MM.1S (cell line): ENCODE results near the gene RSU1.

ENCODE experiments used
- DNase-seq: peaks from one replicate; pipeline ENCODE4 v3.0.0-alpha.2; 2015
- H2AFZ ChIP-seq: fragments of 300-600 bp; sonication (generic); 2 replicates; pipeline ENCODE4 v1.6.0; 2016; ENCODE audit warnings: antibody characterized with exemption, low read length
- H3F3A ChIP-seq: fragments of 300-600 bp; sonication (generic); 2 replicates; pipeline ENCODE4 v1.6.1; 2016; ENCODE audit warnings: mild to moderate bottlenecking, antibody characterized with exemption, low read length, moderate library complexity, mixed read lengths; ENCODE audit not compliant: insufficient read depth
- H3K27ac ChIP-seq: fragments of 300-600 bp; sonication (generic); 2 replicates; pipeline ENCODE4 v1.5.1; 2016; ENCODE audit warnings: mild to moderate bottlenecking, low read length
- H3K27me3 ChIP-seq: fragments of 300-600 bp; sonication (generic); replicated peaks from 2 replicates; pipeline ENCODE4 v1.6.0; 2016; ENCODE audit warnings: low read length; ENCODE audit not compliant: insufficient read depth
- H3K36me3 ChIP-seq: fragments of 300-600 bp; sonication (generic); replicated peaks from 2 replicates; pipeline ENCODE4 v1.6.1; 2016; ENCODE audit warnings: mild to moderate bottlenecking, low read length, mixed read lengths; ENCODE audit not compliant: insufficient read depth
- H3K4me1 ChIP-seq: fragments of 300-600 bp; sonication (generic); 2 replicates; pipeline ENCODE4 v1.6.1; 2016; ENCODE audit warnings: low read length, mixed read lengths
- H3K4me2 ChIP-seq: fragments of 300-600 bp; sonication (generic); 2 replicates; pipeline ENCODE4 v1.6.0; 2016; ENCODE audit warnings: low read depth, low read length
- H3K4me3 ChIP-seq: fragments of 300-600 bp; sonication (generic); 2 replicates; pipeline ENCODE4 v1.5.1; 2016; ENCODE audit warnings: low read length, mixed read lengths
- H3K79me2 ChIP-seq: fragments of 300-600 bp; sonication (generic); 2 replicates; pipeline ENCODE4 v1.6.1; 2016; ENCODE audit warnings: mixed run types, low read length, mixed read lengths
- H3K9ac ChIP-seq: fragments of 300-600 bp; sonication (generic); 2 replicates; pipeline ENCODE4 v1.6.1; 2016; ENCODE audit warnings: low read length, mixed read lengths
- H3K9me2 ChIP-seq: fragments of 300-600 bp; sonication (generic); replicated peaks from 2 replicates; pipeline ENCODE4 v1.6.1; 2016; ENCODE audit warnings: mild to moderate bottlenecking, low read length, mixed read lengths; ENCODE audit not compliant: insufficient read depth
- H3K9me3 ChIP-seq: fragments of 300-600 bp; sonication (generic); replicated peaks from 2 replicates; pipeline ENCODE4 v1.6.1; 2016; ENCODE audit warnings: mild to moderate bottlenecking, low read length, mixed read lengths; ENCODE audit not compliant: insufficient read depth
- H4K20me1 ChIP-seq: fragments of 300-600 bp; sonication (generic); 2 replicates; pipeline ENCODE4 v1.6.1; 2016; ENCODE audit warnings: mild to moderate bottlenecking, low read length, moderate library complexity, mixed read lengths; ENCODE audit not compliant: insufficient read depth
- EZH2 ChIP-seq: fragments of 300-600 bp; sonication (generic); optimal IDR thresholded peaks from 2 replicates; pipeline ENCODE3; 2017; ENCODE audit warnings: low read depth, mild to moderate bottlenecking, antibody characterized with exemption, low read length, mixed read lengths
- EZH2phosphoT487 ChIP-seq: fragments of 300-600 bp; sonication (generic); IDR thresholded peaks from 2 replicates; pipeline ENCODE4 v1.6.1; 2018; ENCODE audit warnings: antibody characterized with exemption, low read length
- TF ChIP-seq, protein P1 (sequence below): fragments of 300-600 bp; sonication (generic); IDR thresholded peaks from 2 replicates; pipeline ENCODE4 v1.5.1; 2016; ENCODE audit warnings: antibody characterized with exemption, low read length, mixed read lengths

The RSU1 gene

DNA sequence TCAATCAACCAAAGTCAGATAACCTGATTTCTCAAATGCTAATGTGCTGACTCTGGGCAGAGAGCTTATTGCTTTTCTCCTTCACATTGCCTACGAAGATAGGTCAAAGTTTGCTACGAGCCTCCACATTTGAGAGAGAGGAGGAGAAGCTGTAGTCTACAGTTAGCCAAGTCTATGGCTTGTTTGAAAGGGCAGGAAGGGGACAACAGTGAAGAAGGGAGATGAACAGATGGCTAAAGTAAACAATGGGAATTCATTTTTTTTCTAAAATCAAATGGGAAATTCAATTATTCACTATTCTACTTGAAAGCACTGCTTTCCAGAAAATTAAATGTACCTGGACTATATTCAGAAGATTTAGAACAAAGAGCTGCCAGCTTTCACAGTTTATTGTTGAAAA, 168.9 kb downstream of the RSU1 start:
- H3F3A ChIP-seq, result no peaks in the 10 kb centered on the region
- no peak for DNase-seq
- H4K20me1 ChIP-seq, result no peaks in the 10 kb centered on the region
- no peak overlapping the region for H3K4me3 ChIP-seq
- H2AFZ ChIP-seq, result no peak overlapping the region
- H3K27ac ChIP-seq, result no peak overlapping the region
- no peaks in the 10 kb centered on the region for H3K36me3 ChIP-seq
- H3K27me3 ChIP-seq, result no peaks in the 10 kb centered on the region
- H3K4me2 ChIP-seq, result no peak overlapping the region
- no peaks in the 10 kb centered on the region for H3K9me3 ChIP-seq
- TF ChIP-seq EZH2phosphoT487, result no peak
- TF ChIP-seq EZH2, result no peak
- TF ChIP-seq, protein P1, sequence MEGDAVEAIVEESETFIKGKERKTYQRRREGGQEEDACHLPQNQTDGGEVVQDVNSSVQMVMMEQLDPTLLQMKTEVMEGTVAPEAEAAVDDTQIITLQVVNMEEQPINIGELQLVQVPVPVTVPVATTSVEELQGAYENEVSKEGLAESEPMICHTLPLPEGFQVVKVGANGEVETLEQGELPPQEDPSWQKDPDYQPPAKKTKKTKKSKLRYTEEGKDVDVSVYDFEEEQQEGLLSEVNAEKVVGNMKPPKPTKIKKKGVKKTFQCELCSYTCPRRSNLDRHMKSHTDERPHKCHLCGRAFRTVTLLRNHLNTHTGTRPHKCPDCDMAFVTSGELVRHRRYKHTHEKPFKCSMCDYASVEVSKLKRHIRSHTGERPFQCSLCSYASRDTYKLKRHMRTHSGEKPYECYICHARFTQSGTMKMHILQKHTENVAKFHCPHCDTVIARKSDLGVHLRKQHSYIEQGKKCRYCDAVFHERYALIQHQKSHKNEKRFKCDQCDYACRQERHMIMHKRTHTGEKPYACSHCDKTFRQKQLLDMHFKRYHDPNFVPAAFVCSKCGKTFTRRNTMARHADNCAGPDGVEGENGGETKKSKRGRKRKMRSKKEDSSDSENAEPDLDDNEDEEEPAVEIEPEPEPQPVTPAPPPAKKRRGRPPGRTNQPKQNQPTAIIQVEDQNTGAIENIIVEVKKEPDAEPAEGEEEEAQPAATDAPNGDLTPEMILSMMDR, result no peak
- H3K79me2 ChIP-seq, result no peaks in the 10 kb centered on the region
- no peaks in the 10 kb centered on the region for H3K4me1 ChIP-seq
- no peaks in the 10 kb centered on the region for H3K9me2 ChIP-seq
- H3K9ac ChIP-seq, result no peak overlapping the region

DNA sequence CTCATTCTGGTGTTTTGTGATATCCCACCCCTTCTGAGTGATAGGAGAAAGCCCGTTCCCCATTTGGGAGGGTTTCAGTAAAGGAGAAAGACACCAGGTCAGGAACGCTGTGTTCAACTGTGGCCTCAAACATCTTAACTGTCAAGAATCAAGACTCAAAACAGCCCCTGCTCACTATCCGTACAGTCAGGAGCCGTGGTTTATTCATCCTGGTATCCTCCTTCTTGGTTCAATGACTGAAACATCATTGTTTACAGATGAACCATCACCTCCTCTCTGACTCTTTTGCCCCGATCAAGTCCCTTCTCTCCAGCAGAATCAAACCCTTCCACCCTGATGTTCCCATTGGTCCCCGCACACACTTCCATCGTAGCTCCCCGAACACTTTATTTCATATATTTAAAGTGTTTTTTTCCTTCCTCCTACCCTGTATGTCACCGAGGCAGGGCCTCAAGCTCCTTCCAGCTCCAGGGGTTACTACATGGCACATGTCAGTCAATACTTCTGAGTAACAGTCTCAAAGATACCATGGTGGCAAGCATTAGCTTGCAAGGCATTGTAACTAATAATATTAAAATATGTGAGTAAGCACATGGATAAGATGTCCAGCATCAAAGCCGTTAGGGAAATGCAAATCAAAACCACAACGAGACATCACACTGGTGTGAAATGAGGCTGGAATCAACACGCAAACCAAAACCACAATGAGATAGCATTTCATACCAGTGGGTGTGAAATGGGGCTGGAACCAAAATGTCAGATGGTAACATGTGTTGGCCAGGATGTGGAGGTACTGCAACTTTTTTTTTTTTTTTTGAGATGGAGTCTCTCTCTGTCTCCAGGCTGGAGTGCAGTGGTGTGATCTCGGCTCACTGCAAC, 170.8 kb downstream of the RSU1 start:
- H3K79me2 ChIP-seq, result no peaks in the 10 kb centered on the region
- no peaks in the 10 kb centered on the region for H4K20me1 ChIP-seq
- no peaks in the 10 kb centered on the region for H3K9me2 ChIP-seq
- no peak for DNase-seq
- H3K4me1 ChIP-seq, result no peaks in the 10 kb centered on the region
- H3K9me3 ChIP-seq, result no peaks in the 10 kb centered on the region
- H3K27me3 ChIP-seq, result no peaks in the 10 kb centered on the region
- H3K4me2 ChIP-seq, result no peak overlapping the region
- H3K27ac ChIP-seq, result no peak overlapping the region
- H3K9ac ChIP-seq, result no peak overlapping the region
- H3F3A ChIP-seq, result no peaks in the 10 kb centered on the region
- TF ChIP-seq, protein P1, result no peak
- TF ChIP-seq EZH2phosphoT487 (no peak), EZH2 (no peak)
- no peak overlapping the region for H2AFZ ChIP-seq
- H3K36me3 ChIP-seq, result no peaks in the 10 kb centered on the region
- H3K4me3 ChIP-seq, result no peak overlapping the region

DNA sequence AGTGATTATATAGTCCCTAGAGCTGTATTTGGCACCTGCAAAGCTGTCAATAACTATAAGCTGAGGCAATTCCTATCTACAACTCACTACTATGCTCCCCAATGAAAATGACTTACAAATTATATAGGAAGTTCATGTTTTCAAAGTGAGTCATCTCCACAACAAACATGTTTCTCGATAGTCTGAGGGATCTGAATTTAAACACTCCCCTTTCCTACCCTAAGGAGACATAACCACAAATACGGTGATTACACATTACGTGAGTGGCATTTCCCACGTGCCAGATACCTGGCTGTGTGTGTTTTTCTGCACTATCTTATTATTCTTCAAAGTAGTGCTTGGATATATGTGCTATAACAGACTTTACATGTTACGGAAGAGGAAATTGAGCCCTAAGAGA, 173.1 kb downstream of the RSU1 start:
- Histone ChIP-seq H3K4me2 (no peak overlapping the region), H3K9ac (no peak overlapping the region), H3F3A (no peaks in the 10 kb centered on the region), H3K9me3 (no peaks in the 10 kb centered on the region), H3K4me3 (no peak overlapping the region), H3K27me3 (no peaks in the 10 kb centered on the region), H3K36me3 (no peaks in the 10 kb centered on the region), H3K4me1 (no peaks in the 10 kb centered on the region), H4K20me1 (no peaks in the 10 kb centered on the region), H3K9me2 (no peaks in the 10 kb centered on the region), H3K27ac (no peak overlapping the region), H2AFZ (no peak overlapping the region), H3K79me2 (no peaks in the 10 kb centered on the region)
- TF ChIP-seq EZH2phosphoT487, result no peak
- TF ChIP-seq, protein P1, result no peak
- no peak for TF ChIP-seq EZH2
- DNase-seq, result no peak
